GM19438 (cell line): ENCODE measurements around the gene TPRX2.
"Not testable (repeated sequence)": the region's sequence is repeated elsewhere in the genome, so short reads cannot be mapped to it uniquely, and the experiment has no call there.

Source experiments
- ATAC-seq: cut with Tn5 transposase; IDR thresholded peaks from one replicate; pipeline ENCODE4 v1.9.1; 2021; ENCODE audit warnings: low read depth; ENCODE audit not compliant: unreplicated experiment

The TPRX2 gene, protein sequence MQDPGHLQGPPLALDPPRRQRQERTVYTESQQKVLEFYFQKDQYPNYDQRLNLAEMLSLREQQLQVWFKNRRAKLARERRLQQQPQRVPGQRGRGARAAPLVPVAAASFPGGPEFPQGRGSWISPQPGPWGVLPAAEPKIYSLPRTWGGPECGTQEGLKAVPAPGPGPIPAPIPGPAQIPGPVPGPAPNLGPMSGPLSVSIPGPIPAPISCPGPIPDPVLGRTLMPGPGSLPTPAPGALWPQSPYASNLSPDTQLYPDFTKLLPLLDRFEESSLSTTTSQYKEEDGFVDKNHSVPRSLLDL

GRCh38 chr19:47858646-47859285, at the start of gene TPRX2:
TPRX2 (plus strand) TSS chr19:47859235; CDS start chr19:47859247, 12 bp downstream.
- not testable (repeated sequence) for ATAC-seq

DNA sequence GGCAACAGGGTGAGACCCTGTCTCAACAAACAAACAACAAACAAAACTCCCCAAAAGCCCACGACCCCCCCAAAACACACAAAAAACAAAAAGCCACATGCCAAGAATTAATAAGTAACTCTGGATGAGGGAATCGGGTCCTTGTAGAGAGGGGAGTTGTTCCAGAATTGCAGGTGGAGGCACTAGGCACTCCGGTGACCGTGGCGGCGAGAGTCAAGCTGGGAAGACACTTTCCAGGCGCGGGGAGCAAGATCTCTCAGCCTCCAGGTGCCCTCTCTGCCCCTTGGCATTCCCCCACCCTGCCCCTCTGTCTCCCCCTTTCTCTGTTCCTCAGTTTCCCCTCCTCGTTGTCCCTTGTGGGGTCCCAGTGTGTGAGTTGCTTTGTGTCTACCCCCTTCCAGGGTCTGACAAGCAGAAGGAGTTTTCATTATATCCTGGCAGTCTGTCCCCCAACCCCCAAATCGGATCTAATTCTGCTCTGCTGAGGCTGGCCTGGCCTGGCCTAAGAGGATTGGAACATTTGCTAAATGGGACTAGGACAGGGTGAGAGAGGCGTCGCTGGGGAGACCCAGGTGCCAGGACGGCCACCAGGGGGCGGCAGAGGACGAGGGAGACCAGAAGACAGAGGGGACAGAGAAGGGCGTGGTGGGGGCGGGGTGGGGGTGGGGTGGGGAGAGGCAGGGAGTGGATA, 45.6 kb upstream of the TPRX2 start:
- no peak for ATAC-seq

DNA sequence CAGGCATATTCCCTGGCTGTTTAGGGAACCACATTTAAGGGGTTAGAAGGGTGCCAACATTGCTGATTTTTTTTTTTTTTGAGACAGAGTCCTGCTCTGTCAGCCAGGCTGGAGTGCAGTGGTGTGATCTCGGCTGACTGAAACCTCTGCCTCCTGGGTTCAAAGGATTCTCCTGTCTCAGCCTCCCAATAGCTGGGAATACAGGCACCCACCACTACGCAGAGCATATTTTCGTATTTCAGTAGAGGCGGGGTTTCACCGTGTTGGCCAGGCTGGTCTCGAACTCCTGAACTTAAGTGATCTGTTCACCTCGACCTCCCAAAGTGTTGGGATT, 45.1 kb upstream of the TPRX2 start:
- ATAC-seq: no peak

GRCh38 chr19:47816270-47816669, 42.8 kb upstream of the TPRX2 start:
- ATAC-seq: not testable (repeated sequence)

DNA sequence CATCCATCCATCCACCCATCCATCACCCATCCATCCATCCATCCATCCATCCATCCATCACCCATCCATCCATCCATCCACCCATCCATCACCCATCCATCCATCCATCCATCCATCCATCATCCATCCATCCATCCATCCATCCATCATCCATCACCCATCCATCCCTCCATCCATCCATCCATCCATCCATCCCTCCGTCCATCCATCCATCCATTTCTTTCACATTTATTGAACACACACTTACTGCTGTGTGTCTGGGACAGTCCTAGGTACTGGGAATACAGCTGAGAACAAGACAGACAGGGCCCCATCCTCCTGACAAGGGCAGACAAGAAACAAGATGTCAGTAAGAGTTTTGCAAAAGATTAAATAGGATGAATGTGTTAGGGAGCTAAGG, 40.8 kb upstream of the TPRX2 start:
- not testable (repeated sequence) for ATAC-seq

DNA sequence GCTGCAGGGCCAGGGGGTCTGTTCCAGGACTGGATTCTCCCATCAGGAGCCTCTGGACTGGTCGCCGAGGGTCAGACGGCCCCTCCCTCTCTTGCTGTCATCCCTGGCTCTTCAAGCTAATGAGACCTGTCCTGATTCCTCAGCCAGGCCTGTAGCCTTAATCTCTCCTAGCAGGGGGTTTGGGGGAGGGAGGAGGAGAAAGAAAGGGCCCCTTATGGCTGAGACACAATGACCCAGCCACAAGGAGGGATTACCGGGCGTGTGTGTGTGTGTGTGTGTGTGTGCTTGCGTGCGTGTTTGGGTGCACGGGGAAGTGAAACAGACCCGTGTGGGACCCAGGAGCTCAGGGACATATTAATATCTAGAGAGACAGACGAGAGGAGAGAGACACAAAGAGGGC, 39.2 kb upstream of the TPRX2 start:
- no peak for ATAC-seq

DNA sequence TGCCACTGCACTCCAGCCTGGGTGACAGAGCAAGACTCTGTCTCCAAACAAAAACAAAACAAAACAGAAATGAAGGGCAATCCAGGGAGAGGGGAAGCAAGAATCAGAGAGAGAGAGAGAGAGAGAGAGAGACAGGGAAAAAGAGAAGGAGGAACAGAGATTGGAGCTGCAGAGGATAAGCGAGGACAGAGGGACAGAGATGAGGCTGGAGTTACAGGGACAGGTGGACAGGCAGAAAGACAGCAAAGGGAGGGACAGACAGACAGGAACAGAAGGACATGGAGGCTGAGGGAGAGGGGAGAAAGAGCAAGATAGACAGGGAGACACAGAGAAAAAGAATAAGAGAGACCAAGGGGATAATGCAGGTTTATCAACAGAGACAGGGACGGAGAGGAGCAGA, 38.6 kb upstream of the TPRX2 start:
- ATAC-seq: no peak

DNA sequence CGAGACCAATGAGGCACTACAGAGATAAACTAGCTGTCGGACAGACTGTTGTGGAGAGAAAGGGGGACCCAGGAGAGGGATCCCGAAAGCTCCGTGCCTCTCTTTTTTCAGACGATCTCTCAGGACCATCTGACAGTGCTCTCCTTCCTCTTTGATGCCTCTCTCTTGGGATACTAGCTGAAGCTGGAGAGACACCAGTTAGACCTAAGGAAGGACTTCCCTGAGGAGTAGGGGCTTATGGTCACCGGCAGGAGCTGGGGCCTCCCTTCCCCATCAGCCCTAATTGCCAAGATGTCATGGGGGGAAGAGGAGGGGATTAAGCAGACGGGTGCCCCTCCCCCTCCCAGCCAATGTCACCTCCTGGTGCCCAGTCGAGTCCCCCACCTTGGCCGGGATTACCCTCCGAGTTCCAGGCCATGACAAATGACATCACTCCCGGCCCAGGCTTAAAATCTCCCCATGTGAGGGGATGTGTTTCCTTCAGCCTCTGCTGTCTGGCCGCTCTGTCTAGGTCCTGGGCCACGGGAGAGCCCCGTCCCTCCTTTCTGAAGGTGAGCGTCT, 37.5 kb upstream of the TPRX2 start, which contains the start of gene CRX:
Gene CRX (plus strand): TSS at position 478 of the 561 bp plus-strand sequence. CDS start 12,507 bp downstream, outside the sequence.
- no peak for ATAC-seq

DNA sequence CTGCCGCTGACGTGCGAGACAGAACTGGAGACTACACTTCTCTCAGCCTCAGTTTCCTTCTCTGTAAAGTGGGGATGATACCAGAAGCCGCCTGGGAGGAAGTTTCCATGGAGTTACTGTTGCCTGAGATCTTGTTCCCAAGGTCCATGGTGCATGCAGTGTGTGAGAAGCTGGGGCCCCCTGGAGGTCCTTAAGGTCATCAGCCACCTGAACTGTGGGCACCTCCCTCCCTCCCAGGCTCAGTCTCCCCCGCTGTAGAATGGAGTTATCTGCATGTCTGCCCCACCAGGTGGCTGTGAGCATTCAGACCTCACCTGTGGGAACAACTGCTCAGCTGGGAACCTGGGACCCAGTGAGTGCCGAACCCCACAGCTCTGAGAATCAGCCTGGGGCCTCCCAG, 34.6 kb upstream of the TPRX2 start:
- no peak for ATAC-seq

DNA sequence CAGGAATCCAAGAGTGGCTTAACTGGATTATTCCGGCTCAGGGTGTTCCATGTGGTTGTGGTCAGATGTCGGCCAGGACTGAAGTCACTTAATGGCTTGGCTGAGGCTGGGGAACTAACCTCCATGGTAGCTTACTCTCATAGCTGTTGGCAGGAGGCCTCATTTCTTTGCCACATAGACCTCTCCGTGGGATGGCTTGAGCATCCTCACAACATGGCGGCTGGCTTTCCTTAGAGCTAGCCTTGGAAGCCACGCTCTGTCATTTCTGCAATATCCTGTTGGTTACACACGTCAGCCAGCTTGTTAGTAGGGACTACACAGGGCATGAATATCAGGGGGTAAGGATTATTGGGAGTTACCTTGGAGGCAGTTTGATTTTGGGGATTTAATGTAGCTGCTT, 32.2 kb upstream of the TPRX2 start:
- ATAC-seq: no peak

DNA sequence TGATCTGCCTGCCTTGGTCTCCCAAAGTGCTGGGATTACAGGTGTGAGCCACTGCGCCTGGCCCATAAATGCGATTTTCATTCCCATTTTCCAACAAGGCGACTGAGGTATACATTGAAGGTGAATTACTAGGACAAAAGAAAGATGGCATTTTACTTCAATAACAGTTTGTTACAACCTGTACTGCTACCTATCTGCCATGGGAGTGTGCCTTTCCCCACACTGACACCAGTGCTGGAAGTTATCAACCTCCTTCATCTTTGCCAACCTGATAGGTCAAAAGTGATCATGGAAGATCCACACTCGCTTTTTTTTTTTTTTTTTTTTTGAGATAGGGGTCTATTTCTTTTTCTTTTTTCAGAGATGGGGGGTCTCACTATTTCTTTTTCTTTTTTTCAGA, 26.3 kb upstream of the TPRX2 start:
- no peak for ATAC-seq

DNA sequence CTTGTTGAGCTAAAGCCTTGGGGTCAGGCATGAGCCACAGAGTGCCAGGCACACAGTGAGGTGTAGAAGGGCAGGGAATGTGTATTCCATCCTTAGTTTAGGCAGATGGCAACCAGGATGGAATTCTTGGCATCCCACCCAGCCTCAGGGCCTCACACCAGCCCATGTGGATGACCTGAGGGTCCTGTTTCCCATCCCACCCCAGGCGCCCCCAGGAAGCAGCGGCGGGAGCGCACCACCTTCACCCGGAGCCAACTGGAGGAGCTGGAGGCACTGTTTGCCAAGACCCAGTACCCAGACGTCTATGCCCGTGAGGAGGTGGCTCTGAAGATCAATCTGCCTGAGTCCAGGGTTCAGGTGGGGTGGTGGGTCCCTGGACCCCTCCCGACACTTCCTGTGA, 23.0 kb upstream of the TPRX2 start:
- no peak for ATAC-seq

GRCh38 chr19:47839411-47839810, 19.6 kb upstream of the TPRX2 start:
- ATAC-seq: no peak

DNA sequence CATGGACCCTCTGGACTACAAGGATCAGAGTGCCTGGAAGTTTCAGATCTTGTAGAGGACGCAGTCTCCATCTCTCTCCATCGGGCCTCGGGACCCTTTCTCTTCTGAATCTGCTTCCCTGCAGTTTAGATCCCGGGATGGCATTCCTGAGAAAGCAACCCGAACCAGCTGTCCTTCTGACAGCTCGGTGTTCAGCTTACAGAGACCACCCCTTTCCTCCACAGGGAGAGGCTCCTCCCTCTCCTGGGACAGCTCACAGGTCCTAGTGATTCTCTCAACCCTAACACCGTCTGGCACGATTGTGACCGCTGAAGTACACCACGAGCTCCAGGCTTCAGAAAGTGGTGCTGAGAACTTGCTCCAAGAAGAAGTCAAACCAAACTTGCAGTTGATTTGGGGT, 19.1 kb upstream of the TPRX2 start:
- no peak for ATAC-seq

DNA sequence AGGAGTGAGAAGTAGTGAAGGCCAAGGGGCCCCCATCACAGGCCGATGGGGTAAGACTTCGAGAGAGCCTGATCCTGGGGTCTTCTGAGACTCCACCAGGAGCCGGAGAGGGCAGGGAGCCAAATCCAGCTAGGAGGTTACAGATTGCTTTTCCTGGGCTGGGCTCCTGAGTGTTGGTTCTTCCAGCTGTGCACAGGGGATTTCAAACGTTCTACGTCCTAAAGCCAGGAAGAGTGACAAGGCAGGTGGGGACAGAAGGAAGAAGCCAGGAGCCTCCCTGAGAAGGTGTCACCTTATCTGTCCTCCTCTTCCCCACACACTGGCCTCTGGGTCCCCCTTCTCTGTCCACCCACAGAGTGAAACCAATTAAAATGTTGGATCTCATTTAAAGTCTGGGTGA, 16.1 kb upstream of the TPRX2 start:
- no peak for ATAC-seq

GRCh38 chr19:47848425-47848822, 10.6 kb upstream of the TPRX2 start:
- ATAC-seq: no peak

DNA sequence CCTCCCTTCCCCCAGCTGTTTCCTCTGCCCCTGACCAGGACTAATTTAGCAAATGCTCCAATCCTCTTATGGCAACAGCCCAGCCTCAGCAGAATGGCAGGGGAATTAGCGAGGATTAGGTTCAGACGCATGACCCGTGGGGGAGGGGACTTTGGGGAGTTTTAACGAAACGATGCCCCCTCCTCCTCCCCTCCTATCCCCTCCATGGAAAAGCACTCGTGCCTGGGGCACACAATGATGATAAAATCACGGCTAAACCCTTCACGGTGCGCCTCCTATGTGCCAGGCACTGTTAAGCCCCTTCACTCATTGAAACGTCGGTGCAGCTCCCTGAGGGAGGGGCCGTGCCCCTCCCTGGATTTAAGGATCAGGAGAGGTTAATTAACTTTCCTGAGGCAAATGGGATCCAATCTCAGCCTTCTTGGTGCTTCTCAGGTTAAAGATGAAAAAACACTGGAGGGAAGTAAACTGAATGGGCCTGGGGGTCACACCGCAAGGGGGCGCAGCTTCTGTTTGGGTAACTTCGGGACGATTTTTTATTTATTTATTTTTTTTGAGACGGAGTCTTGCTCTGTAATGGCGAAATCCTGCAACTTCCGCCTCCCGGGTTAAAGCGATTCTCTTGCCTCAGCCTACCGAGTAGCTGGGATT, 10.1 kb upstream of the TPRX2 start:
- ATAC-seq: no peak

- ATAC-seq: no peak
These were observed 6.0 kb upstream of the TPRX2 start for GRCh38 chr19:47853003-47853402.

GRCh38 chr19:47854459-47854858, 4.6 kb upstream of the TPRX2 start:
- ATAC-seq: no peak

DNA sequence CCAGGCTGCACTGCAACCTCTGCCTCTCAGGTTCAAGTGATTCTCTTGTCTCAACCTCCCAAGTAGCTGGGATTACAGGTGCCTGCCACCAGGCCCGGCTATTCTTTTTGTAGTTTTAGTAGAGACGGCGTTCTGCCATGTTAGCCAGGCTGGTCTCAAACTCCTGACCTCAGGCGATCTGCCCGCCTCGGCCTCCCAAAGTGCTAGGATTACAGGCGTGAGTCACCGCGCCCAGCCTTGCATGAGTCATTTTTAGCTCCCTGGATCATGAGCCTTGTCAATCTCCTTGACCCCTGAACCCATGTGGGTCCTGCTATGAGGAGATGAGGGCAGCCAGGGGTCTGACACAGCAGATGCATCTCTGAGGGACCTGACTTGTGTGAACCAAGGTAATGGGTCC, 804 bp upstream of the TPRX2 start:
- ATAC-seq: not testable (repeated sequence)

DNA sequence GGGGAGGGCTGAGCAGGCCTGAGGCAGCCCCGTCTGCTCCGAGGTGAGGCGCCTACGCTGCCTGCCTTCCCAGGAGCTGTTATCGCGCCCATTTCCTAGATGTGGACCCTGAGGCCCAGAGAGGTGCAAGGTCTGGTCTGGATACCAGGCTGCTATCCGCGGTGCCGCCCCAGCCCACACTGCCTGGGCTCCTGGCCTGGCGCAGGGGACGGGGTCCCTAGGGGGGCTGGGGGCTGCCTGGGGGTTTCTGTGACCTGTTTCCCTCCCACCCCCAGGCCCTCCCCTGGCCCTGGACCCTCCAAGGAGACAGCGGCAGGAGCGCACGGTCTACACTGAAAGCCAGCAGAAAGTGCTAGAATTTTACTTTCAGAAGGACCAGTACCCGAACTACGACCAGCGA, 803 bp downstream of the TPRX2 start:
- not testable (repeated sequence) for ATAC-seq
